Right atrium auricular region (tissue), 2 donors: ENCODE results near the gene DBT. TPM values are rescaled to one million over a fixed set of nuclear protein-coding genes. Genes with fewer than 3 reads are reported as not detected.
A peak's percentile ranks its signal among the peaks of the same experiment; 100 is the strongest.

Experiments used
- DNase-seq: peaks from one replicate; pipeline ENCODE4 v3.0.0-alpha.2; 2019; ENCODE audit warnings: low spot score
- H3K27ac ChIP-seq, 2 donors: fragments of 200-600 bp; sonication (generic); 1 replicate in 1 of 2; 2 replicates in 1 of 2; pipeline ENCODE4 v1.5.1; 2016 to 2019
- H3K27me3 ChIP-seq, 2 donors: fragments of 200-600 bp; sonication (generic); one replicate each; pipeline versions ENCODE4 v1.5.1 to v1.6.0; 2017 to 2019
- H3K36me3 ChIP-seq: fragments of 200-600 bp; sonication (generic); one replicate; pipeline ENCODE4 v1.5.1; 2016
- H3K4me1 ChIP-seq, 2 donors: fragments of 200-600 bp; sonication (generic); one replicate each; pipeline versions ENCODE4 v1.5.1 to v1.6.0; 2017 to 2019
- H3K4me3 ChIP-seq, 2 donors: fragments of 200-600 bp; sonication (generic); 1 replicate in 1 of 2; 2 replicates in 1 of 2; pipeline ENCODE4 v1.5.1; 2017 to 2019; ENCODE audit warnings: mild to moderate bottlenecking in 1 of 2, moderate library complexity in 1 of 2
- H3K9me3 ChIP-seq, 2 donors: fragments of 200-600 bp; sonication (generic); one replicate each; pipeline ENCODE4 v1.5.1; 2019
- CTCF ChIP-seq, 2 donors: fragments of 200-600 bp; sonication (generic); IDR thresholded peaks; one replicate each; pipeline ENCODE4 v1.5.1; 2019; ENCODE audit warnings: antibody characterized with exemption in 2 of 2
- total RNA-seq, 2 donors: library from RNA; depleted of rRNA; stranded (reverse); fragments of >200 nt; gene quantifications; one replicate each; pipeline ENCODE4 v1.1.0, GENCODE V29; 2016

Gene DBT
- total RNA-seq, 2 donors from 2014 or later: 6.2 to 14.0 TPM

- Histone ChIP-seq H3K27ac (no peak overlapping the region), H3K4me1 (no peaks in the 10 kb centered on the region), H3K27me3 (no peaks in the 10 kb centered on the region), H3K9me3 (no peaks in the 10 kb centered on the region), H3K36me3 (peaks cover 50% of the 10 kb centered on the region), H3K4me3 (no peak overlapping the region)
- TF ChIP-seq CTCF (IDR thresholded peaks at IDR 0.05): no peak
- no peak for DNase-seq
Observed at GRCh38 chr1:100287162-100287561, 37.5 kb upstream of the DBT start.

- TF ChIP-seq CTCF (IDR thresholded peaks at IDR 0.05): no peak
- H3K27me3 ChIP-seq: no peaks in the 10 kb centered on the region
- no peak overlapping the region for H3K27ac ChIP-seq
- H3K4me3 ChIP-seq: no peak overlapping the region
- no peaks in the 10 kb centered on the region for H3K9me3 ChIP-seq
- H3K36me3 ChIP-seq: peaks cover 33% of the 10 kb centered on the region
- H3K4me1 ChIP-seq: no peaks in the 10 kb centered on the region
- DNase-seq: no peak
Observed at GRCh38 chr1:100284591-100284990, 35.0 kb upstream of the DBT start.

- Histone ChIP-seq H3K27ac (peak overlapping the region; percentile 40 to 76), H3K27me3 (no peaks in the 10 kb centered on the region), H3K4me1 (no peaks in the 10 kb centered on the region), H3K4me3 (no peak overlapping the region), H3K36me3 (peaks cover 56% of the 10 kb centered on the region), H3K9me3 (no peaks in the 10 kb centered on the region)
- TF ChIP-seq CTCF (IDR thresholded peaks at IDR 0.05): no peak
- no peak for DNase-seq
Observed at GRCh38 chr1:100279954-100280682, 30.5 kb upstream of the DBT start.

DNA sequence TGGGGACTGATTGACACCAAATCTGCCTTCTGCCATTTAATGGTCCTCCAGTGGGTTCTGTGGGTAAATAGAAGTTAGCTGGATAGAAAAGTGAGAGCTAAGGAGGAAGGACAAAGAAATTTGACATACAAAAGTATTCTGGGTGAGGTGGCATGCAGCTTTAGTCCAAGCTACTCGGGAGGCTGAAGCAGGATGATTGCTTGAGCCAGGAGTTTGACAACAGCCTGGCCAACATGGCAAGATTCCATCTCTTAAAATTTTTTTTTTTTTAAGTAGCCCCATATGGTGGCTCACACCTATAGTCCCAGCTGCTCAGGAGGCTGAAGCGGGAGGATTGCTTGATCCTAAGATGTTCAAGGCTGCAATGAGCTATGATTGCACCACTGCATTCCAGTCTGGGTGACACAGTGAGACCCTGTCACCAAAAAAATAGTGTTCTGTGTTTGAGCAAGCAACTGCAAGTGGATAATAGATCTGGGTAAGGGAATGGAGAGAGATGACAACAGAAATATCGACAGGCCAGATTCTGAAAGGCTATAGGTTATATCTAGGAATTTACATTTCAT is 29.8 kb upstream of the DBT start:
- H3K36me3 ChIP-seq: peaks cover 57% of the 10 kb centered on the region
- H3K9me3 ChIP-seq: no peaks in the 10 kb centered on the region
- H3K27ac ChIP-seq: peak overlapping the region; percentile 40 to 76
- no peak overlapping the region for H3K4me3 ChIP-seq
- H3K4me1 ChIP-seq: no peaks in the 10 kb centered on the region
- TF ChIP-seq CTCF (IDR thresholded peaks at IDR 0.05): no peak
- no peaks in the 10 kb centered on the region for H3K27me3 ChIP-seq
- DNase-seq: no peak

GRCh38 chr1:100277866-100278265 is 28.2 kb upstream of the DBT start:
- TF ChIP-seq CTCF (IDR thresholded peaks at IDR 0.05): no peak
- Histone ChIP-seq H3K4me3 (no peak overlapping the region), H3K27ac (no peak overlapping the region), H3K27me3 (no peaks in the 10 kb centered on the region), H3K4me1 (no peaks in the 10 kb centered on the region), H3K36me3 (peaks cover 70% of the 10 kb centered on the region), H3K9me3 (no peaks in the 10 kb centered on the region)
- DNase-seq: no peak
